Jurkat, Clone E6-1 (cell line): ENCODE data around the gene TTYH2.

Experiments used
- DNase-seq: peaks from one replicate; pipeline ENCODE4 v3.0.0-alpha.2; 2011; ENCODE audit warnings: low read depth, low spot score
- H3K4me3 ChIP-seq: 2 replicates; pipeline ENCODE4 v1.5.1; 2011; ENCODE audit warnings: mild to moderate bottlenecking, low read length, control low read depth, moderate library complexity

The TTYH2 gene

DNA sequence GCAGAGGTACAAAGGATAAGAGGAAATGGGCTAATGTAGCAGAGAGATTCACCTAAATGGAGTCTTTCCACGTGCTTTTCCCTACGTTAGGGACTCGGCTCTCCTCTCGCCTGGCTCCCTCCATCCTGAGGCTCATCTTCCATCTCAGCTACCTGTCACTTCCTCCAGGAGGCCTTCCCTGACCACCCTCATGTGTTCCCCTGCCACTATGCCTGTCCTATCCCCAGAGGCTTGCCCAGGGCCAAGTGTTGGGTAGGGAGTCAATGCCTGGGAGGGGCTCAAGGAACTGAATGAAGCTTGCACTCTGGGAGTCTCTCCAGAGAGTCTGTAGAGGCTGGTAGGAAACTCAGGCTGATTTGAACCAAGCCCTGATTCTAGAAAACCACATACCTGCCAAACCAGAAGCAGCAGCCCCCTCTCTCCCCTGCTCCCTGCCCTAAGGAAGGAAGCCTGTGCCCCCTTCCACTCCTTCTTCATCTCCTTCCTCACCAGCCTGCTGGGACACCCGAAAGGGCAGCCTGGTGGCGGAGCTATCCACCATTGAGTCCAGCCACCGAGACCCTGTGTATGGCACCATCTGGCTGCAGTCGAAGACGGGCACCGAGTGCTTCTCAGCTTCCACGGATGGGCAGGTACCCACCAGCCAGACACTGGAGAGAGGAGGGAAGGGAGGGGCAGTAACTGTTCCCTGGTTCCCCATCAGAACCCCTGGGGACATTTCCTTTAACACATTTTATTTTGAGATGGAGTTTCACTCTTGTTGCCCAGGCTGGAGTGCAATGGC lies 86.0 kb downstream of the TTYH2 start:
- no peak for DNase-seq
- no peak overlapping the region for H3K4me3 ChIP-seq

DNA sequence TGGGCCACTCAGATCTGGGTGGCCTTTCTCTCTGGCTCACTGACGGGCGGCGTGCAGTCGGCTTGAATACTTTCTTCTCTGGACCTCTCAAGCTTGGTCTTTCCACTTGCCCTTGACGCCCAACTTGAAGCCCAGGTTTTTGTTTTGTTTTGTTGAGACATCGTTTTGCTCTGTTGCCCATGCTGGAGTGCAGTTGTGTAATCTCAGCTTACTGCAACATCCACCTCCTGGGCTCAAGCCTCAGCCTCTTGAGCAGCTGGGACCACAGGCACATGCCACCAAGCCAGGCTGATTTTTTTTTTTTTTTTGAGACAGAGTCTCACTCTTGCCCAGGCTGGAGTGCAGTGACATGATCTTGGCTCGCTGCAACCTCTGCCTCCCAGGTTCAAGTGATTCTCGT lies 89.9 kb downstream of the TTYH2 start:
- DNase-seq: no peak
- no peak overlapping the region for H3K4me3 ChIP-seq

DNA sequence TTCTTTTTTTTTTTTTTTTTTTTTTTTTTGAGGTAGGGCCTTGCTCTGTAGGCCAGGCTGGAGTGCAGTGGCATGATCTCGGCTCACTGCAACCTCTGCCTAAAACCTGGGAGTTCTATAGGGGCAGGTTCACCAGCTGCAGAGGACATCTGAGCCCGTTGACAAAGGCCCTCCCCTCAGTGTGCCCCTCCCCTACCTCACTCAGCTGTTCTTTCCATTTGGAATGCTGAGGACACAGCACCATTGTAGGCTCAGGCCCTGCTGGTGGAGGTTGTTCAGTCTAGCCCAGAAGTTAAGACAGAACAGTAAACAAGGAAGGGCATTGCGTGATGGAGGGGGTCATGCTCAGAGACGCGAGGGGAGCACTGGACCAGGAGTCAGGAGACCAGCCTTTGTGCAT lies 90.8 kb downstream of the TTYH2 start:
- DNase-seq: no peak
- H3K4me3 ChIP-seq: no peak overlapping the region

DNA sequence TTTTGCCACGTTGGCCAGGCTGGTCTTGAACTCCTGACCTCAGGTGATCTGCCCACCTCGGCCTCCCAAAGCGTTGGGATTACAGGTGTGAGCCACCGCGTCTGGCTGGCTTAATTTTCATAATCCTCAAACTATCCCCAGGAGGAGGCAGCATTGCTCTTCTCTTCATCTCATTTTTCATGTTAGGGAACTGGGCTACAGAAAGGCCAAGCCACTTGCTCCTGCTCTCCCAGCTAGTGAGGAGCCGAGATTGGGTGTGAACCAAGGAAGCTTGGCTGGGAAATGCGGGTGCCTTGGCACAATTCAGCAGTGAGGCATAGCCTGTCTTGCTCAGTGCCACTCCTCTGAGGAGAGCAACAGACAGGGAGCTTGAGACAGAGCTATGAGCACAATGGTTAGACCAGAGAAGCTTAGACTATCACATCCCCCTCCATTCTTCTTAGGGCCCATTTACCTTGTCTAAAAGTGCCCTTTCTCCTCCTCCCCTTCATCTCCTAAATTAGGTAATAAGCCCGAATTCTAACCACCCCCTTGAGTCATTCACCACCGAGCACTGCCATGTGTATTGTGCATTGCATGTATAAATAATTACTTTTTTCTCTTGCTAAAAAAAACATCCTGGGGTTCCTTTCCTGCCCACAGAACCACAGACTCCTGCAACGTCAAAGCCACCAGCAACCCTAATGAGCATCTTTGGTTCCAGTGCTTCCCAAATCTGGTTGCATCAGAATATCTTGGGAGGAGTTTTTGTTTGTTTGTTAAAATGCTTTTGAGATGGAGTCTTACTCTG lies 92.7 kb downstream of the TTYH2 start:
- DNase-seq: no peak
- no peak overlapping the region for H3K4me3 ChIP-seq

DNA sequence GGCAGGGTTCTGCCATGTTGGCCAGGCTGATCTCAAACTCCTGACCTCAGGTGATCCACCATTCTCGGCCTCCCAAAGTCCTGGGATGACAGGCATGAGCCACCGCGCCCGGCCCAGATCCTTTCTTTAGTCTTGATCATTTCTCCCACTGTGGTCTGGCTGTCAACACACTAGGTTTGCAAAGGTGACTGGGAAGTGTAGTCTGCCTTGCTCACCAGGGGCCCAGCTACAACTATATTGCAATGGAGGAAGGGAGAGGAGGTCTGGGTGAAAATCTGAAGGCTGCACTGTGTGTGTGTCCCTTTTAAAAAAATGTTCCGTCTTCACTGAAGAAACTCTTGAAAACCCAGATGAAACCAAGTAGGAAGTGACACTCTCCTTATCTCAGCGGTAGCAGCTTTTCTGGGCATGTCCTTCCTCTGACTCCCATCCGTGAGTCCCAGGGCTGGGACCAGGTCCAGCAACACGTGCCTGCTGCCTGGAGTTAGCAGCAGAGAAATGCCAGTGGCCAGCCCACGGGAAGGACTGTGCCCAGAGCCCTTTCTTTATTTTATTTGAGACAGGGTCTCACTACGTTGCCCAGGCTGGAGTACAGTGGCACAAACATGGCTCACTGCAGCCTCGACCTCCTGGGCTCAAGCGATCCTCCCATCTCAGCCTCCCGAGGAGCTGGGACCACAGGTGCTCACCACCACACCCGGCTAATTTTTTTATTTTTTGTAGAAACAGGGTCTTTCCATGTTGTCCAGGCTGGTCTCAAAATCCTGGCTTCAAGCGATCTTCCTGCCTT lies 94.8 kb downstream of the TTYH2 start:
- no peak overlapping the region for H3K4me3 ChIP-seq
- no peak for DNase-seq

DNA sequence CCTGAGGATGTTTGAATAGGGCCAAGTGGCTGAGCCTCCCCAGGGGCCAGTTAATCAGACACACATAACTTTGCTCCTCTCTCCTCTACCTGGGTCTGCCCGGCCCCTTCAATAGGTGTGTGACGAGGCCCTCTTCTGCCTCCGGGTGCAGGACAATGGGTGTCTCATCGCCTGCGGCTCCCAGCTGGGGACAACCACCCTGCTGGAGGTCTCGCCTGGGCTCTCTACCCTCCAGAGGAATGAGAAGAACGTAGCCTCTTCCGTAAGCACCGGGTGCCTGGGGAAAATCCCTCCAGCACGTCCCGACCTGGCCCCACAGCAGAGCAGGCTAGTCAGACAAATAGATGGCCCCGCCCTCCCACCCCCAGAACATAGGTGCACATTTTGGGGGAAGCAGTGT lies 96.5 kb downstream of the TTYH2 start:
- H3K4me3 ChIP-seq: no peak overlapping the region
- no peak for DNase-seq
